C4-2B (cell line): ENCODE measurements around the gene RALB.

Experiments
- CTCF ChIP-seq: fragments of 450-650 bp; conservative IDR thresholded peaks from 2 replicates; pipeline ENCODE4 v1.5.1; 2017; ENCODE audit warnings: mild to moderate bottlenecking
- ZFX ChIP-seq: fragments of 450-650 bp; IDR thresholded peaks from 2 replicates; pipeline ENCODE4 v1.6.1; 2017

- TF ChIP-seq CTCF (no peak), ZFX (no peak)
Observed at GRCh38 chr2:120323807-120324399, 71.3 kb downstream of the RALB start.
